MM.1S (cell line): Measurements from ENCODE around the gene SUN5.

Source experiments
- DNase-seq: peaks from one replicate; pipeline ENCODE4 v3.0.0-alpha.2; 2015
- H2AFZ ChIP-seq: fragments of 300-600 bp; sonication (generic); 2 replicates; pipeline ENCODE4 v1.6.0; 2016; ENCODE audit warnings: antibody characterized with exemption, low read length
- H3F3A ChIP-seq: fragments of 300-600 bp; sonication (generic); 2 replicates; pipeline ENCODE4 v1.6.1; 2016; ENCODE audit warnings: mild to moderate bottlenecking, antibody characterized with exemption, low read length, moderate library complexity, mixed read lengths; ENCODE audit not compliant: insufficient read depth
- H3K27ac ChIP-seq: fragments of 300-600 bp; sonication (generic); 2 replicates; pipeline ENCODE4 v1.5.1; 2016; ENCODE audit warnings: mild to moderate bottlenecking, low read length
- H3K27me3 ChIP-seq: fragments of 300-600 bp; sonication (generic); replicated peaks from 2 replicates; pipeline ENCODE4 v1.6.0; 2016; ENCODE audit warnings: low read length; ENCODE audit not compliant: insufficient read depth
- H3K36me3 ChIP-seq: fragments of 300-600 bp; sonication (generic); replicated peaks from 2 replicates; pipeline ENCODE4 v1.6.1; 2016; ENCODE audit warnings: mild to moderate bottlenecking, low read length, mixed read lengths; ENCODE audit not compliant: insufficient read depth
- H3K4me1 ChIP-seq: fragments of 300-600 bp; sonication (generic); 2 replicates; pipeline ENCODE4 v1.6.1; 2016; ENCODE audit warnings: low read length, mixed read lengths
- H3K4me2 ChIP-seq: fragments of 300-600 bp; sonication (generic); 2 replicates; pipeline ENCODE4 v1.6.0; 2016; ENCODE audit warnings: low read depth, low read length
- H3K4me3 ChIP-seq: fragments of 300-600 bp; sonication (generic); 2 replicates; pipeline ENCODE4 v1.5.1; 2016; ENCODE audit warnings: low read length, mixed read lengths
- H3K79me2 ChIP-seq: fragments of 300-600 bp; sonication (generic); 2 replicates; pipeline ENCODE4 v1.6.1; 2016; ENCODE audit warnings: mixed run types, low read length, mixed read lengths
- H3K9ac ChIP-seq: fragments of 300-600 bp; sonication (generic); 2 replicates; pipeline ENCODE4 v1.6.1; 2016; ENCODE audit warnings: low read length, mixed read lengths
- H3K9me2 ChIP-seq: fragments of 300-600 bp; sonication (generic); replicated peaks from 2 replicates; pipeline ENCODE4 v1.6.1; 2016; ENCODE audit warnings: mild to moderate bottlenecking, low read length, mixed read lengths; ENCODE audit not compliant: insufficient read depth
- H3K9me3 ChIP-seq: fragments of 300-600 bp; sonication (generic); replicated peaks from 2 replicates; pipeline ENCODE4 v1.6.1; 2016; ENCODE audit warnings: mild to moderate bottlenecking, low read length, mixed read lengths; ENCODE audit not compliant: insufficient read depth
- H4K20me1 ChIP-seq: fragments of 300-600 bp; sonication (generic); 2 replicates; pipeline ENCODE4 v1.6.1; 2016; ENCODE audit warnings: mild to moderate bottlenecking, low read length, moderate library complexity, mixed read lengths; ENCODE audit not compliant: insufficient read depth
- EZH2 ChIP-seq: fragments of 300-600 bp; sonication (generic); optimal IDR thresholded peaks from 2 replicates; pipeline ENCODE3; 2017; ENCODE audit warnings: low read depth, mild to moderate bottlenecking, antibody characterized with exemption, low read length, mixed read lengths
- EZH2phosphoT487 ChIP-seq: fragments of 300-600 bp; sonication (generic); IDR thresholded peaks from 2 replicates; pipeline ENCODE4 v1.6.1; 2018; ENCODE audit warnings: antibody characterized with exemption, low read length
- TF ChIP-seq, protein P1 (sequence below): fragments of 300-600 bp; sonication (generic); IDR thresholded peaks from 2 replicates; pipeline ENCODE4 v1.5.1; 2016; ENCODE audit warnings: antibody characterized with exemption, low read length, mixed read lengths

Gene SUN5

DNA sequence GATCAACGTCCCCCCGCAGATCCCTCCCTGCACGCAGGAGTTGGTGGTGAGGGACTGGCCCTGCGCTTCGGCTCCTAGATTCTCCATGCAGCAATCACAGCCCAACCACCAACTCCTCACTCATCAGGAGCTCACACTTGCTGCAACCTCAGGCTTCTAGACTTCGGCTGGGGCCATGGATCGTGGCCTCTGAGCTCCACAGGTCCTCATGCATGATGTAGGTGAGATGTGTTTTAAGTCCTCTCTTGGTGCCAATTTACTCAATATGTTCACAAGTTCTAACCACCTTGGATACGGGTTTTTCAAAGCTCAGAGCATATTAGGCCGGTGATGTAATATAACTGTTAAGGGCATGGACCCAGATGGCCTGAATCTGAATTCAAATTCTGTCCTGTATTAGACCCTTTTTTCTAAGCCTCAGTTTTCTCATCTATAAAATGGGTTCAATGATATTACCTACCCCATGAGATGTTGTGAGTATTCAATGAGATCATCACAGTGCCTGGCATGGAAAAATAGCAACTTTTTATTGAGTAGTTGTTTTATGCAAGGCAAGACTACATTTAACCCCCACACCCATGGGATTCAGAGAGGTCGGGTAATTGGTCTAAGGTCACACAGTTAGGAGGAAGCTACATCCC, 31.0 kb downstream of the SUN5 start:
- no peak for DNase-seq

DNA sequence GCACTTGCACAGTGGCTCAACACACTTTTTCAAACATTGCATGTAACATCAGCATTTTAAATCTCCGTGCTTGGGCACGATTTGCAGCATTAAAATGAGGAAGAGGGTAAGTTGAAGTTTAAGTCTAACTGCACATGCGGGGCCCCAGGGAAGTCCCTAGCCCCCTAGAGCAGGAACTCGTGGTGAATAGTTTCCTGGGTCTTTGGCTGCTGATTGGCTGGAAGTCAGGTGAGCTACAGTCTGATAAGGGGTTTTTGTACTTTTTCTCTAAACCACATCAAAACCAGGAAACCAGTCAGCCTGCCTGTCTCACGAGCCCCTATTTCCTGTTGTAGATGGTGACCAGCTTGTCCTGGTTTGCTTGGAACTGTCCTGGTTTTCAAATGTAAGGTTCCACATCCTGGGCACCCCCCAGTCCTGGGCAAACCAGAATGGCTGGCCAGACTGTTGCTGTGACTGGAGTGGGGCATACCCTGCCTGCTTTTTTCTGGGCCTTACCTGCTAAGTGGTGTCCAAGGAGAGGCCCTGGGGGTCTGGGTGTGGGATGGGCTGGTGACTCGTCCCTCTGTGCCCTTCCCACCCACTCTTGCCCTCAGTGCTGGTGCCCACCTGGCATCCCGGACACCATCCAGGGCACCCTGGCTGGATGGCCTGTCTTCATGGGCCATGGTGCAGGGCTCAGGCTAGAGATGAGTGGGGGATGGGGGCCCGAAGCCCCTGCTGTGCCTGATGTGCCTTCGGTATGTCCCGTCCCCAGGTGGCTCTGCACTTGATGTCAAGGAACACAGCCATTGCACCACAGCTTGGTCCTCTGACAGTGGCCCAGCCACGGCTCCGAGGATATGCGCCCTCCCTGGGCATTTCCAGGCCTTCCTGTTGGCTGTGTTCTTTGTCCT, 31.8 kb downstream of the SUN5 start:
- no peaks in the 10 kb centered on the region for H4K20me1 ChIP-seq

More for the DNA sequence above, 31.0 kb downstream of the SUN5 start:
- Histone ChIP-seq H2AFZ (no peak overlapping the region), H3K27ac (no peak overlapping the region), H3K79me2 (no peaks in the 10 kb centered on the region), H3K4me3 (no peak overlapping the region), H3F3A (no peaks in the 10 kb centered on the region), H3K9ac (no peak overlapping the region), H3K9me3 (no peaks in the 10 kb centered on the region), H3K9me2 (no peaks in the 10 kb centered on the region), H3K27me3 (no peaks in the 10 kb centered on the region), H3K4me1 (peaks cover 17% of the 10 kb centered on the region), H3K4me2 (no peak overlapping the region), H3K36me3 (no peaks in the 10 kb centered on the region), H4K20me1 (no peaks in the 10 kb centered on the region)
- TF ChIP-seq EZH2phosphoT487 = no peak
- TF ChIP-seq, protein P1, sequence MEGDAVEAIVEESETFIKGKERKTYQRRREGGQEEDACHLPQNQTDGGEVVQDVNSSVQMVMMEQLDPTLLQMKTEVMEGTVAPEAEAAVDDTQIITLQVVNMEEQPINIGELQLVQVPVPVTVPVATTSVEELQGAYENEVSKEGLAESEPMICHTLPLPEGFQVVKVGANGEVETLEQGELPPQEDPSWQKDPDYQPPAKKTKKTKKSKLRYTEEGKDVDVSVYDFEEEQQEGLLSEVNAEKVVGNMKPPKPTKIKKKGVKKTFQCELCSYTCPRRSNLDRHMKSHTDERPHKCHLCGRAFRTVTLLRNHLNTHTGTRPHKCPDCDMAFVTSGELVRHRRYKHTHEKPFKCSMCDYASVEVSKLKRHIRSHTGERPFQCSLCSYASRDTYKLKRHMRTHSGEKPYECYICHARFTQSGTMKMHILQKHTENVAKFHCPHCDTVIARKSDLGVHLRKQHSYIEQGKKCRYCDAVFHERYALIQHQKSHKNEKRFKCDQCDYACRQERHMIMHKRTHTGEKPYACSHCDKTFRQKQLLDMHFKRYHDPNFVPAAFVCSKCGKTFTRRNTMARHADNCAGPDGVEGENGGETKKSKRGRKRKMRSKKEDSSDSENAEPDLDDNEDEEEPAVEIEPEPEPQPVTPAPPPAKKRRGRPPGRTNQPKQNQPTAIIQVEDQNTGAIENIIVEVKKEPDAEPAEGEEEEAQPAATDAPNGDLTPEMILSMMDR = no peak
- TF ChIP-seq EZH2 = no peak

DNA sequence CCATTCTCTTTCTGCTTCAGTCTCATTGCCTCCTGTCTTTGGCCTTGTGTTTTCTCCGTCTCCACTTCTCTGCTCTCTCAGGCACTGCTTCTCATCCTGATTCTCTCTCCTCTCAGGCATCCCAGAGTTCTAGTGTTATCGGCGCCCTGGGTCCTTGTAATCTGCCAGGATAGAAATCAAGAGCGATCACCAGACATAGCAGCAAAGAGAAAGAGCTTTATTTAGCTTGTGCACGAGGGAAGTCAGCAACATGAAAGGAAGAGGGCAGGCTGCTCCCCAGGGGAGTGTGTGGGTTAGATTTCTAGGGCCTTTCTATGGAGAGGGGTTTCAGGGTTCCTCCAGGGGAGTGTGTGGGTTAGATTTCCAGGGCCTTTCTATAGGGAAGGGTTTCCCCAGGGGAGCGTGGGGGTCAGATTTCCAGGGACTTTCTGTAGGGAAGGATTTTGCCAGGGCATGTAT, 32.5 kb downstream of the SUN5 start:
- H3K9me3 ChIP-seq = no peaks in the 10 kb centered on the region
- H3K36me3 ChIP-seq = no peaks in the 10 kb centered on the region
- H3K79me2 ChIP-seq = no peaks in the 10 kb centered on the region
- TF ChIP-seq EZH2phosphoT487 (no peak), EZH2 (no peak)
- TF ChIP-seq, protein P1 = no peak
- H3F3A ChIP-seq = no peaks in the 10 kb centered on the region
- no peaks in the 10 kb centered on the region for H3K9me2 ChIP-seq
- H3K27ac ChIP-seq = peak overlapping the region; percentile 30; the same call in 1 of the 2 replicates
- H2AFZ ChIP-seq = peak overlapping the region; percentile 81
- no peaks in the 10 kb centered on the region for H3K27me3 ChIP-seq
- H3K4me1 ChIP-seq = peaks cover 17% of the 10 kb centered on the region
- H3K9ac ChIP-seq = no peak overlapping the region
- H3K4me3 ChIP-seq = no peak overlapping the region
- DNase-seq = no peak
- peak overlapping the region; percentile 59 for H3K4me2 ChIP-seq
- no peaks in the 10 kb centered on the region for H4K20me1 ChIP-seq

More for the DNA sequence above, 31.8 kb downstream of the SUN5 start:
- Histone ChIP-seq H3K4me1 (peaks cover 17% of the 10 kb centered on the region), H3K36me3 (no peaks in the 10 kb centered on the region), H3F3A (no peaks in the 10 kb centered on the region), H3K9ac (no peak overlapping the region), H3K27me3 (no peaks in the 10 kb centered on the region), H3K9me2 (no peaks in the 10 kb centered on the region), H3K4me2 (peak overlapping the region; percentile 59), H3K79me2 (no peaks in the 10 kb centered on the region), H3K4me3 (no peak overlapping the region; the same call in 1 of the 2 replicates), H3K27ac (peak overlapping the region; percentile 30; the same call in 1 of the 2 replicates), H2AFZ (peak overlapping the region; percentile 81), H3K9me3 (no peaks in the 10 kb centered on the region)
- TF ChIP-seq, protein P1 = no peak
- TF ChIP-seq EZH2phosphoT487 (no peak), EZH2 (no peak)
- peak; percentile 83 for DNase-seq
